ENCODE results near the gene CGGBP1. TPM values are rescaled to one million over a fixed set of nuclear protein-coding genes. Genes with fewer than 3 reads are reported as not detected.

The CGGBP1 gene
- total RNA-seq, 2 donors from 2014 or later: 48.9 to 57.6 TPM

DNA sequence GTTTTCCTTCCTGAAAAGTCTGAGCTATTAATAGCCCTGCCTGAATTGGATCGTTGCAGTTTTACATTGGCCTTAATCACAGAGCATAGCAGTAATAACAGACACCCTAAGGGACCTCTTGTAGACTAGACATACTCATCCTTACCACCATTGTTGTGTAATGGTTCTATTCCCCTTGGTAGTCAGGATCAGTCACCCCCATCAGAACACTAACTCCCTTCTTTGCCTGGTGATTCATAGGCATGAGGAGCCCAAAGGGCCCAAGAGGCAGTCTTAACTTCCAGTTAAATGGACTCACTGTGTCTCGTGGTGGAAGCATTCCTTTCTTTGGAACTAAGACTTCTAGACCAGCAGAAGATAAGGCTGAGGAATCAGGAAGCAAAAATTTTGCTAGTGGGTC, 20.2 kb downstream of the CGGBP1 start:
- Histone ChIP-seq H3K36me3 (no peaks in the 10 kb centered on the region), H3K27me3 (replicated peaks; ENCODE audit: insufficient read depth) (no peaks in the 10 kb centered on the region), H3K9me3 (no peaks in the 10 kb centered on the region), H3K27ac (no peak overlapping the region), H3K4me3 (no peak overlapping the region), H3K4me1 (replicated peaks) (no peaks in the 10 kb centered on the region)
- intact Hi-C loops (cut with DNase I): no loop called here
- TF ChIP-seq POLR2A (IDR thresholded peaks at IDR 0.05) (no peak), POLR2AphosphoS5 (IDR thresholded peaks at IDR 0.05) (no peak)
- TF ChIP-seq, protein P1, sequence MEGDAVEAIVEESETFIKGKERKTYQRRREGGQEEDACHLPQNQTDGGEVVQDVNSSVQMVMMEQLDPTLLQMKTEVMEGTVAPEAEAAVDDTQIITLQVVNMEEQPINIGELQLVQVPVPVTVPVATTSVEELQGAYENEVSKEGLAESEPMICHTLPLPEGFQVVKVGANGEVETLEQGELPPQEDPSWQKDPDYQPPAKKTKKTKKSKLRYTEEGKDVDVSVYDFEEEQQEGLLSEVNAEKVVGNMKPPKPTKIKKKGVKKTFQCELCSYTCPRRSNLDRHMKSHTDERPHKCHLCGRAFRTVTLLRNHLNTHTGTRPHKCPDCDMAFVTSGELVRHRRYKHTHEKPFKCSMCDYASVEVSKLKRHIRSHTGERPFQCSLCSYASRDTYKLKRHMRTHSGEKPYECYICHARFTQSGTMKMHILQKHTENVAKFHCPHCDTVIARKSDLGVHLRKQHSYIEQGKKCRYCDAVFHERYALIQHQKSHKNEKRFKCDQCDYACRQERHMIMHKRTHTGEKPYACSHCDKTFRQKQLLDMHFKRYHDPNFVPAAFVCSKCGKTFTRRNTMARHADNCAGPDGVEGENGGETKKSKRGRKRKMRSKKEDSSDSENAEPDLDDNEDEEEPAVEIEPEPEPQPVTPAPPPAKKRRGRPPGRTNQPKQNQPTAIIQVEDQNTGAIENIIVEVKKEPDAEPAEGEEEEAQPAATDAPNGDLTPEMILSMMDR (IDR thresholded peaks at IDR 0.05): no peak
- DNase-seq (ENCODE audit: low spot score): no peak
- WGBS: 36% methylated on average over 2 of the region's 2 CpGs

DNA sequence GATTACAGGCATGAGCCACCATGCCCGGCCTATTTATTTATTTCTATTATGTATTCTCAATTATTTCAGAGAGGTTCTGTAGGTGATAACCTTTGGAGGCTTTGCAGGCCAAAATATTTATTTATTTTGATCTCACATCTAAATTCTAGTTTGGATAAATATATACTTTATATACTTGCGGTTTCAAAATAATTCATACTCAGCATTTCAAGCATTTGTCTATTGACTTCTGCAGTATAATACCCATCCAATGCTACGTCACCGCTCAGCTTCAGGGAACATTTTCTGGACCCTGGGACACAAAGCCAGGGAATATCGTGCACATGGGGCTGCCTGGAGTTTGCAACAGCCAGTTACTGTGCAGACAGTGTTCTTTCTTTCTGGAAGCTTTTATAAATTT, 22.6 kb downstream of the CGGBP1 start:
- no peak for DNase-seq (ENCODE audit: low spot score)
- no peak overlapping the region for H3K4me3 ChIP-seq
- WGBS: 80% methylated on average over 5 of the region's 5 CpGs
- H3K9me3 ChIP-seq: no peaks in the 10 kb centered on the region
- no peaks in the 10 kb centered on the region for H3K36me3 ChIP-seq
- intact Hi-C loops (cut with DNase I): no loop called here
- H3K27me3 ChIP-seq (replicated peaks; ENCODE audit: insufficient read depth): no peaks in the 10 kb centered on the region
- no peaks in the 10 kb centered on the region for H3K4me1 ChIP-seq (replicated peaks)
- H3K27ac ChIP-seq: no peak overlapping the region
- TF ChIP-seq POLR2AphosphoS5 (IDR thresholded peaks at IDR 0.05): no peak
- TF ChIP-seq, protein P1 (IDR thresholded peaks at IDR 0.05): no peak
- TF ChIP-seq POLR2A (IDR thresholded peaks at IDR 0.05): no peak

DNA sequence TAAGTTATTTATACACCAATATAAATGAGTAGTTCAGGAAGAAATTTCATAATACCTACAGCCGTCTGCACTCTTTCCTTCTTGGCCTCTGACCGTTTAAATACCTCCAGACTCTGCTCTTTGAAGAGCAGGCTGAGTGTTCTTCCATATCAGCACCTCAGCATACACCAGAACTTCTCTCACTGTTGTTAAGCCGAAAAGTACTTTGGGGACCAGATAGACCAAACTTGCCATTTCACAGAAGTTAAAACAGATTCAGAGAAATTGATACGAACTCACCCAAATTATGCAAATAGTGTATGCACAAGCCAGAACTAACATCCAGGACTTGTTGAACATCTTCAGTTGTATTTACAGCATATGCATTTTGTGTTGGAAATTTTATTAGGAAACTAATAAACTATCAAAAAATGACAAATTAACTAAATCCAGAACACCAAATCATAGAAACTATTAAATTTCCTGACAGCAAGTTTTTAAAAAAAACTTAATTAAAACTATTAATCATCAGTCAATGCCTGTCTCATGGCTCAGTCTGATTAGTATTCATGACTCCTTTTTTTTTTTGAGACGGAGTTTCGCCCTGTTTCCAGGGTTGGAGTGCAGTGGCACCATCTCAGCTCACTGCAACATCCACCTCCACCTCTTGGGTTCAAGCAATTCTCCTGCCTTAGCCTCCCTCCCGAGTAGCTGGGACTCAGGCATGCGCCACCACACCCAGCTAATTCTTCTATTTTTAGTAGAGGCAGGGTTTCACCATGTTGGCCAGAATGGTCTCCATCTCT, 24.1 kb downstream of the CGGBP1 start:
- Histone ChIP-seq H3K9me3 (no peaks in the 10 kb centered on the region), H3K36me3 (no peaks in the 10 kb centered on the region), H3K4me3 (no peak overlapping the region), H3K27ac (no peak overlapping the region), H3K4me1 (replicated peaks) (no peaks in the 10 kb centered on the region), H3K27me3 (replicated peaks; ENCODE audit: insufficient read depth) (no peaks in the 10 kb centered on the region)
- intact Hi-C loops (cut with DNase I): no loop called here
- TF ChIP-seq POLR2A (IDR thresholded peaks at IDR 0.05) (no peak), POLR2AphosphoS5 (IDR thresholded peaks at IDR 0.05) (no peak)
- TF ChIP-seq, protein P1 (IDR thresholded peaks at IDR 0.05): no peak
- DNase-seq (ENCODE audit: low spot score): no peak
- 90% methylated on average over 8 of the region's 8 CpGs for WGBS

DNA sequence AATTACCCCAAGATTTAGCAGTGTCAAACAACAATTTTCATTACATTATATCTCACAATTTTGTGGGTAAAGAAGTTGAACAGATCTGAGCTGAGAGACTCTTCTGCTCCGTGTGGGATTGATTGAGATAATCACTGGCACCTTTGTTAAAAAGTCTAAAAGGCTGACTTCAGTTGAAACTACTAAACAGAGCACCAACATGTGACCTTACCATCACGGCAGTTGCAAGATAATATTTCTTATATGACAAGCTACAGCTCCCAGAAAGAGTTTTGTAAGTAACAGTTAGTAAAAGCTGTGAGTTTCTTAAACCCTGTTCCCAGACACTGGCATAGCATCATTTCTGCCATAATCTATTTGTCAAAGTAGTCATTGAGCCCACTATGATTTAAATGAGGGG, 25.0 kb downstream of the CGGBP1 start:
- Histone ChIP-seq H3K36me3 (no peaks in the 10 kb centered on the region), H3K27me3 (replicated peaks; ENCODE audit: insufficient read depth) (no peaks in the 10 kb centered on the region), H3K4me1 (replicated peaks) (no peaks in the 10 kb centered on the region), H3K9me3 (no peaks in the 10 kb centered on the region), H3K4me3 (no peak overlapping the region), H3K27ac (no peak overlapping the region)
- WGBS: 56% methylated on average over 2 of the region's 2 CpGs
- no peak for DNase-seq (ENCODE audit: low spot score)
- TF ChIP-seq POLR2A (IDR thresholded peaks at IDR 0.05): no peak
- TF ChIP-seq, protein P1 (IDR thresholded peaks at IDR 0.05): no peak
- no peak for TF ChIP-seq POLR2AphosphoS5 (IDR thresholded peaks at IDR 0.05)
- intact Hi-C loops (cut with DNase I): no loop called here

DNA sequence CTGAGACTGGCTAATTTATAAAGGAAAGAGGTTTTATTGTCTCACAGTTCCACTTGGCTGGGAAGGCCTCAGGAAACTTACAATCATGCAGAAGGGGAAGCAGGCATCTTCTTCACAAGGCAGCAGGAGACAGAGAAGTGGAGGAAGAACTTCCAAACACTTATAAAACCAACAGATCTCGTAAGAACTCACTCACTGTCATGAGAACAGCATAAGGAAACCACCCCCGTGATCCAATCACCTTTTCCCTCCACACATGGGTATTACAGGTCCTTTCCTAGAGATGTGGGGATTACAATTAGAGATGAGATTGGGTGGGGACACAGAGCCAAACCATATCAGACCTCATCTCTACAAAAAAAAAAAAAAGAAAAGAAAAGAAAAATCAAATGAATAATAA, 25.7 kb downstream of the CGGBP1 start:
- no peaks in the 10 kb centered on the region for H3K9me3 ChIP-seq
- TF ChIP-seq POLR2A (IDR thresholded peaks at IDR 0.05) (no peak), POLR2AphosphoS5 (IDR thresholded peaks at IDR 0.05) (no peak)
- TF ChIP-seq, protein P1 (IDR thresholded peaks at IDR 0.05): no peak
- H3K27ac ChIP-seq: no peak overlapping the region
- 84% methylated on average over 2 of the region's 2 CpGs for WGBS
- no peak overlapping the region for H3K4me3 ChIP-seq
- no peaks in the 10 kb centered on the region for H3K4me1 ChIP-seq (replicated peaks)
- no peaks in the 10 kb centered on the region for H3K36me3 ChIP-seq
- no peaks in the 10 kb centered on the region for H3K27me3 ChIP-seq (replicated peaks; ENCODE audit: insufficient read depth)
- no peak for DNase-seq (ENCODE audit: low spot score)
- intact Hi-C loops (cut with DNase I): no loop called here
